WTC11 (cell line): Measurements from ENCODE around the gene AK2. TPM values are rescaled to one million over a fixed set of nuclear protein-coding genes. Genes with fewer than 3 reads are reported as not detected.
A peak's percentile ranks its signal among the peaks of the same experiment; 100 is the strongest.

ENCODE experiments used
- ATAC-seq: fragments of 200-7000 bp; cut with Tn5 transposase; 2 replicates; pipeline ENCODE4 v1.10.0; 2021; ENCODE audit warnings: mild to moderate bottlenecking, moderate library complexity
- CTCF ChIA-PET: fragments of 300-600 bp; sonication (Branson Sonifier 250); formaldehyde crosslinking; loops from one replicate; lab custom pipeline; 2021; ENCODE audit warnings: antibody characterized with exemption; lab: Charles Lee
- POLR2A ChIA-PET: fragments of 350-600 bp; sonication (Branson Sonifier 250); formaldehyde crosslinking; loops from one replicate; lab custom pipeline; 2021; ENCODE audit warnings: antibody characterized with exemption; lab: Charles Lee
- DNase-seq: peaks from one replicate; pipeline ENCODE4 v3.0.0; 2021; ENCODE audit warnings: low spot score
- H3K27ac Mint-ChIP-seq: 2 replicates; pipeline ENCODE4 v1.8.0; 2021; ENCODE audit warnings: mixed read lengths
- H3K27me3 Mint-ChIP-seq: 2 replicates; pipeline ENCODE4 v1.8.0; 2021; ENCODE audit warnings: low read depth, mild to moderate bottlenecking, moderate library complexity, mixed read lengths
- H3K36me3 Mint-ChIP-seq: 2 replicates; pipeline ENCODE4 v1.8.0; 2021; ENCODE audit warnings: mixed read lengths
- H3K4me1 Mint-ChIP-seq: 2 replicates; pipeline ENCODE4 v1.8.0; 2022; ENCODE audit warnings: mixed read lengths
- H3K4me3 Mint-ChIP-seq: 2 replicates; pipeline ENCODE4 v1.8.0; 2021; ENCODE audit warnings: mild to moderate bottlenecking, moderate library complexity, mixed read lengths
- H3K9me3 Mint-ChIP-seq: 2 replicates; pipeline ENCODE4 v1.8.0; 2021; ENCODE audit warnings: mixed read lengths
- CBFB ChIP-seq: sonication (generic); formaldehyde crosslinking; IDR thresholded peaks from 2 replicates; pipeline ENCODE4 v1.8.1; 2022; ENCODE audit warnings: mild to moderate bottlenecking, low read depth, missing genetic modification reagents
- CREM ChIP-seq: sonication (generic); formaldehyde crosslinking; IDR thresholded peaks from 2 replicates; pipeline ENCODE4 v1.8.1; 2022; ENCODE audit warnings: mild to moderate bottlenecking, missing genetic modification reagents, moderate library complexity
- ELF4 ChIP-seq: sonication (generic); formaldehyde crosslinking; IDR thresholded peaks from 2 replicates; pipeline ENCODE4 v1.8.1; 2022; ENCODE audit warnings: low read depth, mild to moderate bottlenecking, moderate library complexity, missing genetic modification reagents
- EMX1 ChIP-seq: fragments of 250-450 bp; sonication (Bioruptor Pico); IDR thresholded peaks from 2 replicates; pipeline ENCODE4 v1.8.0; 2021; ENCODE audit warnings: mild to moderate bottlenecking
- FOXJ3 ChIP-seq: sonication (generic); formaldehyde crosslinking; IDR thresholded peaks from 2 replicates; pipeline ENCODE4 v1.9.0; 2021; ENCODE audit warnings: missing genetic modification reagents, mild to moderate bottlenecking, borderline replicate concordance
- FOXK1 ChIP-seq: sonication (generic); formaldehyde crosslinking; IDR thresholded peaks from 2 replicates; pipeline ENCODE4 v1.8.0; 2022; ENCODE audit warnings: mild to moderate bottlenecking, moderate library complexity, missing genetic modification reagents
- GABPB1 ChIP-seq: sonication (generic); formaldehyde crosslinking; IDR thresholded peaks from 2 replicates; pipeline ENCODE4 v1.8.1; 2023; ENCODE audit warnings: mild to moderate bottlenecking, missing genetic modification reagents
- GRHL2 ChIP-seq: fragments of 250-450 bp; sonication (Bioruptor Pico); IDR thresholded peaks from 2 replicates; pipeline ENCODE4 v1.8.0; 2022; ENCODE audit warnings: mild to moderate bottlenecking, moderate library complexity; ENCODE audit not compliant: insufficient replicate concordance, severe bottlenecking
- IRF1 ChIP-seq: sonication (generic); formaldehyde crosslinking; IDR thresholded peaks from 2 replicates; pipeline ENCODE4 v1.8.0; 2023; ENCODE audit warnings: missing genetic modification reagents
- IRF2 ChIP-seq: sonication (generic); formaldehyde crosslinking; IDR thresholded peaks from 2 replicates; pipeline ENCODE4 v1.8.0; 2022; ENCODE audit warnings: low read depth, missing genetic modification reagents, borderline replicate concordance
- NFATC4 ChIP-seq: fragments of 250-450 bp; sonication (Bioruptor Pico); IDR thresholded peaks from 2 replicates; pipeline ENCODE4 v1.9.0; 2021; ENCODE audit warnings: mild to moderate bottlenecking
- RORB ChIP-seq: fragments of 250-450 bp; sonication (Bioruptor Pico); IDR thresholded peaks from 2 replicates; pipeline ENCODE4 v1.9.0; 2021; ENCODE audit warnings: mild to moderate bottlenecking
- SMAD3 ChIP-seq: sonication (generic); formaldehyde crosslinking; IDR thresholded peaks from 2 replicates; pipeline ENCODE4 v1.8.0; 2022; ENCODE audit warnings: missing genetic modification reagents, mild to moderate bottlenecking, borderline replicate concordance
- SOX15 ChIP-seq: fragments of 250-450 bp; sonication (Bioruptor Pico); IDR thresholded peaks from 2 replicates; pipeline ENCODE4 v1.9.0; 2021; ENCODE audit warnings: mild to moderate bottlenecking
- TCF7 ChIP-seq: sonication (generic); formaldehyde crosslinking; IDR thresholded peaks from 2 replicates; pipeline ENCODE4 v1.8.0; 2022; ENCODE audit warnings: mild to moderate bottlenecking, low read depth, missing genetic modification reagents, moderate library complexity
- TEAD1 ChIP-seq: sonication (generic); formaldehyde crosslinking; IDR thresholded peaks from 2 replicates; pipeline ENCODE4 v1.8.0; 2022; ENCODE audit warnings: mild to moderate bottlenecking, missing genetic modification reagents
- USF1 ChIP-seq: sonication (generic); formaldehyde crosslinking; IDR thresholded peaks from 2 replicates; pipeline ENCODE4 v1.8.0; 2022; ENCODE audit warnings: mild to moderate bottlenecking, missing genetic modification reagents
- ZBTB21 ChIP-seq: sonication (generic); formaldehyde crosslinking; IDR thresholded peaks from 2 replicates; pipeline ENCODE4 v1.8.1; 2023; ENCODE audit warnings: mild to moderate bottlenecking, missing genetic modification reagents, borderline replicate concordance
- ZNF232 ChIP-seq: sonication (generic); formaldehyde crosslinking; IDR thresholded peaks from 2 replicates; pipeline ENCODE4 v1.8.0; 2022; ENCODE audit warnings: mild to moderate bottlenecking, missing genetic modification reagents
- ZSCAN18 ChIP-seq: fragments of 250-450 bp; sonication (Bioruptor Pico); IDR thresholded peaks from 2 replicates; pipeline ENCODE4 v2.1.2; 2022; ENCODE audit warnings: mild to moderate bottlenecking, moderate library complexity
- total RNA-seq: library from RNA; stranded (reverse); gene quantifications from 3 replicates; pipeline ENCODE4 v1.2.3, GENCODE V29; 2021
- TF ChIP-seq, protein P1 (sequence below): sonication (generic); formaldehyde crosslinking; conservative IDR thresholded peaks from 2 replicates; pipeline ENCODE4 v1.8.1; 2023; ENCODE audit warnings: mild to moderate bottlenecking, low read depth, missing genetic modification reagents, moderate library complexity
- TF ChIP-seq, protein P2 (sequence below): sonication (generic); formaldehyde crosslinking; IDR thresholded peaks from 2 replicates; pipeline ENCODE4 v1.8.1; 2023; ENCODE audit warnings: mild to moderate bottlenecking, missing genetic modification reagents
- TF ChIP-seq, protein P3 (sequence below): sonication (generic); formaldehyde crosslinking; IDR thresholded peaks from 2 replicates; pipeline ENCODE4 v1.8.0; 2022; ENCODE audit warnings: mild to moderate bottlenecking, missing genetic modification reagents
- TF ChIP-seq, protein P4 (sequence below): sonication (generic); formaldehyde crosslinking; IDR thresholded peaks from 2 replicates; pipeline ENCODE4 v1.8.1; 2023; ENCODE audit warnings: mild to moderate bottlenecking, missing genetic modification reagents

AK2 gene
- total RNA-seq, 1 experiment from 2014 or later, result 124 TPM

- Mint-ChIP-seq H3K27ac (no peak overlapping the region), H3K36me3 (no peaks in the 10 kb centered on the region), H3K4me1 (peaks cover 16% of the 10 kb centered on the region), H3K27me3 (peaks cover 60% of the 10 kb centered on the region), H3K9me3 (no peaks in the 10 kb centered on the region), H3K4me3 (no peak overlapping the region)
- TF ChIP-seq SOX15 (CRISPR knock-in tag) (no peak), CREM (CRISPR knock-in tag) (no peak), TCF7 (CRISPR knock-in tag) (no peak), USF1 (CRISPR knock-in tag) (no peak), NFATC4 (CRISPR knock-in tag) (no peak), ELF4 (CRISPR knock-in tag) (no peak), FOXJ3 (no peak), ZNF232 (CRISPR knock-in tag) (no peak), IRF1 (CRISPR knock-in tag) (no peak), CBFB (no peak), TEAD1 (CRISPR knock-in tag) (no peak), EMX1 (CRISPR knock-in tag) (no peak), ZBTB21 (CRISPR knock-in tag) (no peak), IRF2 (CRISPR knock-in tag) (no peak)
- TF ChIP-seq, protein P1, sequence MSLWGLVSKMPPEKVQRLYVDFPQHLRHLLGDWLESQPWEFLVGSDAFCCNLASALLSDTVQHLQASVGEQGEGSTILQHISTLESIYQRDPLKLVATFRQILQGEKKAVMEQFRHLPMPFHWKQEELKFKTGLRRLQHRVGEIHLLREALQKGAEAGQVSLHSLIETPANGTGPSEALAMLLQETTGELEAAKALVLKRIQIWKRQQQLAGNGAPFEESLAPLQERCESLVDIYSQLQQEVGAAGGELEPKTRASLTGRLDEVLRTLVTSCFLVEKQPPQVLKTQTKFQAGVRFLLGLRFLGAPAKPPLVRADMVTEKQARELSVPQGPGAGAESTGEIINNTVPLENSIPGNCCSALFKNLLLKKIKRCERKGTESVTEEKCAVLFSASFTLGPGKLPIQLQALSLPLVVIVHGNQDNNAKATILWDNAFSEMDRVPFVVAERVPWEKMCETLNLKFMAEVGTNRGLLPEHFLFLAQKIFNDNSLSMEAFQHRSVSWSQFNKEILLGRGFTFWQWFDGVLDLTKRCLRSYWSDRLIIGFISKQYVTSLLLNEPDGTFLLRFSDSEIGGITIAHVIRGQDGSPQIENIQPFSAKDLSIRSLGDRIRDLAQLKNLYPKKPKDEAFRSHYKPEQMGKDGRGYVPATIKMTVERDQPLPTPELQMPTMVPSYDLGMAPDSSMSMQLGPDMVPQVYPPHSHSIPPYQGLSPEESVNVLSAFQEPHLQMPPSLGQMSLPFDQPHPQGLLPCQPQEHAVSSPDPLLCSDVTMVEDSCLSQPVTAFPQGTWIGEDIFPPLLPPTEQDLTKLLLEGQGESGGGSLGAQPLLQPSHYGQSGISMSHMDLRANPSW (CRISPR knock-in tag), result no peak
- TF ChIP-seq, protein P2, sequence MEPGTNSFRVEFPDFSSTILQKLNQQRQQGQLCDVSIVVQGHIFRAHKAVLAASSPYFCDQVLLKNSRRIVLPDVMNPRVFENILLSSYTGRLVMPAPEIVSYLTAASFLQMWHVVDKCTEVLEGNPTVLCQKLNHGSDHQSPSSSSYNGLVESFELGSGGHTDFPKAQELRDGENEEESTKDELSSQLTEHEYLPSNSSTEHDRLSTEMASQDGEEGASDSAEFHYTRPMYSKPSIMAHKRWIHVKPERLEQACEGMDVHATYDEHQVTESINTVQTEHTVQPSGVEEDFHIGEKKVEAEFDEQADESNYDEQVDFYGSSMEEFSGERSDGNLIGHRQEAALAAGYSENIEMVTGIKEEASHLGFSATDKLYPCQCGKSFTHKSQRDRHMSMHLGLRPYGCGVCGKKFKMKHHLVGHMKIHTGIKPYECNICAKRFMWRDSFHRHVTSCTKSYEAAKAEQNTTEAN (CRISPR knock-in tag), result no peak
- no peak for DNase-seq
- POLR2A ChIA-PET, result interaction anchor here (0.5 kb wide), 1 partner anchor 131 kb away, joined by 5 read pairs; no protein-coding TSS in a partner anchor
- CTCF ChIA-PET, result interaction anchor here (0.6 to 2.4 kb wide), 21 partner anchors 7 to 1445 kb away, joined by 3 to 36 read pairs (median 6); no protein-coding TSS in a partner anchor
- no peak for ATAC-seq
These were observed 48.6 kb upstream of the AK2 start for GRCh38 chr1:33085332-33085731.

GRCh38 chr1:33082575-33083108, 46.0 kb upstream of the AK2 start:
- Mint-ChIP-seq H3K4me3 (peak overlapping the region; percentile 79; the same call in 1 of the 2 replicates), H3K27me3 (peaks cover 72% of the 10 kb centered on the region), H3K36me3 (no peaks in the 10 kb centered on the region), H3K4me1 (peaks cover 12% of the 10 kb centered on the region), H3K9me3 (no peaks in the 10 kb centered on the region), H3K27ac (no peak overlapping the region)
- DNase-seq (no peak), ATAC-seq (no peak)
- ChIA-PET CTCF (interaction anchor here (1.0 to 1.9 kb wide), 4 partner anchors 26 to 206 kb away, joined by 4 to 9 read pairs (median 6); no protein-coding TSS in a partner anchor), POLR2A (interaction anchor here (0.6 to 0.8 kb wide), 2 partner anchors 156 to 188 kb away, joined by 4 read pairs; no protein-coding TSS in a partner anchor)
- TF ChIP-seq, protein P3, sequence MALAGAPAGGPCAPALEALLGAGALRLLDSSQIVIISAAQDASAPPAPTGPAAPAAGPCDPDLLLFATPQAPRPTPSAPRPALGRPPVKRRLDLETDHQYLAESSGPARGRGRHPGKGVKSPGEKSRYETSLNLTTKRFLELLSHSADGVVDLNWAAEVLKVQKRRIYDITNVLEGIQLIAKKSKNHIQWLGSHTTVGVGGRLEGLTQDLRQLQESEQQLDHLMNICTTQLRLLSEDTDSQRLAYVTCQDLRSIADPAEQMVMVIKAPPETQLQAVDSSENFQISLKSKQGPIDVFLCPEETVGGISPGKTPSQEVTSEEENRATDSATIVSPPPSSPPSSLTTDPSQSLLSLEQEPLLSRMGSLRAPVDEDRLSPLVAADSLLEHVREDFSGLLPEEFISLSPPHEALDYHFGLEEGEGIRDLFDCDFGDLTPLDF (CRISPR knock-in tag), result no peak
- TF ChIP-seq SMAD3 (CRISPR knock-in tag) (no peak), RORB (no peak), GRHL2 (CRISPR knock-in tag) (no peak), FOXK1 (no peak), ZSCAN18 (CRISPR knock-in tag) (no peak), USF1 (CRISPR knock-in tag) (no peak), GABPB1 (CRISPR knock-in tag) (no peak)
- TF ChIP-seq, protein P4, sequence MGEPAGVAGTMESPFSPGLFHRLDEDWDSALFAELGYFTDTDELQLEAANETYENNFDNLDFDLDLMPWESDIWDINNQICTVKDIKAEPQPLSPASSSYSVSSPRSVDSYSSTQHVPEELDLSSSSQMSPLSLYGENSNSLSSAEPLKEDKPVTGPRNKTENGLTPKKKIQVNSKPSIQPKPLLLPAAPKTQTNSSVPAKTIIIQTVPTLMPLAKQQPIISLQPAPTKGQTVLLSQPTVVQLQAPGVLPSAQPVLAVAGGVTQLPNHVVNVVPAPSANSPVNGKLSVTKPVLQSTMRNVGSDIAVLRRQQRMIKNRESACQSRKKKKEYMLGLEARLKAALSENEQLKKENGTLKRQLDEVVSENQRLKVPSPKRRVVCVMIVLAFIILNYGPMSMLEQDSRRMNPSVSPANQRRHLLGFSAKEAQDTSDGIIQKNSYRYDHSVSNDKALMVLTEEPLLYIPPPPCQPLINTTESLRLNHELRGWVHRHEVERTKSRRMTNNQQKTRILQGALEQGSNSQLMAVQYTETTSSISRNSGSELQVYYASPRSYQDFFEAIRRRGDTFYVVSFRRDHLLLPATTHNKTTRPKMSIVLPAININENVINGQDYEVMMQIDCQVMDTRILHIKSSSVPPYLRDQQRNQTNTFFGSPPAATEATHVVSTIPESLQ (CRISPR knock-in tag), result no peak
